Hematopoietic multipotent progenitor cell treated with erythropoietin and hydrocortisone succinate and interleukin-3 and kit ligand, for 6 days (in vitro differentiated cells): ENCODE results near the gene FSCN2.
"Not testable (repeated sequence)": the region's sequence is repeated elsewhere in the genome, so short reads cannot be mapped to it uniquely, and the experiment has no call there.

Source experiments
- DNase-seq: peaks from one replicate; pipeline ENCODE4 v3.0.0-alpha.2; 2015

FSCN2 gene

DNA sequence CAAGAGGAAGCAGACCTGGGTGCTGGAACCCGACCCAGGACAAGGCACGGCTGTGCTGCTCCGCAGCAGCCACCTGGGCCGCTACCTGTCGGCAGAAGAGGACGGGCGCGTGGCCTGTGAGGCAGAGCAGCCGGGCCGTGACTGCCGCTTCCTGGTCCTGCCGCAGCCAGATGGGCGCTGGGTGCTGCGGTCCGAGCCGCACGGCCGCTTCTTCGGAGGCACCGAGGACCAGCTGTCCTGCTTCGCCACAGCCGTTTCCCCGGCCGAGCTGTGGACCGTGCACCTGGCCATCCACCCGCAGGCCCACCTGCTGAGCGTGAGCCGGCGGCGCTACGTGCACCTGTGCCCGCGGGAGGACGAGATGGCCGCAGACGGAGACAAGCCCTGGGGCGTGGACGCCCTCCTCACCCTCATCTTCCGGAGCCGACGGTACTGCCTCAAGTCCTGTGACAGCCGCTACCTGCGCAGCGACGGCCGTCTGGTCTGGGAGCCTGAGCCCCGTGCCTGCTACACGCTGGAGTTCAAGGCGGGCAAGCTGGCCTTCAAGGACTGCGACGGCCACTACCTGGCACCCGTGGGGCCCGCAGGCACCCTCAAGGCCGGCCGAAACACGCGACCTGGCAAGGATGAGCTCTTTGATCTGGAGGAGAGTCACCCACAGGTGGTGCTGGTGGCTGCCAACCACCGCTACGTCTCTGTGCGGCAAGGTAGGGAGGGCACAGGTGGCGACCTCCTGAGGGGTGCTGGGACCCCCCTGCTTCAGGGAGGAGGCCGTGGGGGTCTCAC is 667 bp downstream of the FSCN2 start:
- DNase-seq: no peak

- no peak for DNase-seq
Measured at GRCh38 chr17:81529437-81529803, 1.2 kb downstream of the FSCN2 start.

DNA sequence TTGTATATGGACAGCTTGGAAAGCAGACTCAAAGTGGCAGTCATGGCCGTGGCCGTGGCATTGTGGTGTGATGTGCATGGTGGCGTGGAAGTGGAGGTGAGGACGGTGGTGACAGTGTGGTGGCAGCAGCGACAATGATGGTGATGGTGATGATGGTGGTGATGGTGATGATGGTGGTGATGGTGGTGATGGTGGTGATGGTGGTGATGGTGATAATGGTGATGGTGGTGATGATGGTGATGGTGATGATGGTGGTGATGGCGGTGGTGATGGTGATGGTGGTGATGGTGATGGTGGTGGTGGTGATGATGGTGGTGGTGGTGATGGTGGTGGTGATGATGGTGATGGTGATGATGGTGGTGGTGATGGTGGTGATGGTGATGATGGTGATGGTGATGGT is 2.8 kb downstream of the FSCN2 start:
- DNase-seq: not testable (repeated sequence)

DNA sequence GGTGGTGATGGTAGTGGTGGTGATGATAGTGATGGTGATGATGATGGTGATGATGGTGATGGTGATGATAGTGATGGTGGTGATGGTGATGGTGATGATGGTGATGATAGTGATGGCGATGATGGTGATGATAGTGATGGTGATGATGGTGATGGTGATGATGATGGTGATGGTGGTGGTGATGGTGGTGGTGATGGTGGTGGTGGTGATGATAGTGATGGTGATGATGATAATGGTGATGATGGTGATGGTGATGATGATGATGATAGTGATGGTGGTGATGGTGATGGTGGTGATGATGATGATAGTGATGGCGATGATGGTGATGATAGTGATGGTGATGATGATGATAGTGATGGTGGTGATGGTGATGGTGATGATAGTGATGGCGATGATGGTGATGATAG is 3.8 kb downstream of the FSCN2 start:
- DNase-seq: not testable (repeated sequence)

GRCh38 chr17:81532490-81533287 is 4.5 kb downstream of the FSCN2 start:
- DNase-seq: no peak

DNA sequence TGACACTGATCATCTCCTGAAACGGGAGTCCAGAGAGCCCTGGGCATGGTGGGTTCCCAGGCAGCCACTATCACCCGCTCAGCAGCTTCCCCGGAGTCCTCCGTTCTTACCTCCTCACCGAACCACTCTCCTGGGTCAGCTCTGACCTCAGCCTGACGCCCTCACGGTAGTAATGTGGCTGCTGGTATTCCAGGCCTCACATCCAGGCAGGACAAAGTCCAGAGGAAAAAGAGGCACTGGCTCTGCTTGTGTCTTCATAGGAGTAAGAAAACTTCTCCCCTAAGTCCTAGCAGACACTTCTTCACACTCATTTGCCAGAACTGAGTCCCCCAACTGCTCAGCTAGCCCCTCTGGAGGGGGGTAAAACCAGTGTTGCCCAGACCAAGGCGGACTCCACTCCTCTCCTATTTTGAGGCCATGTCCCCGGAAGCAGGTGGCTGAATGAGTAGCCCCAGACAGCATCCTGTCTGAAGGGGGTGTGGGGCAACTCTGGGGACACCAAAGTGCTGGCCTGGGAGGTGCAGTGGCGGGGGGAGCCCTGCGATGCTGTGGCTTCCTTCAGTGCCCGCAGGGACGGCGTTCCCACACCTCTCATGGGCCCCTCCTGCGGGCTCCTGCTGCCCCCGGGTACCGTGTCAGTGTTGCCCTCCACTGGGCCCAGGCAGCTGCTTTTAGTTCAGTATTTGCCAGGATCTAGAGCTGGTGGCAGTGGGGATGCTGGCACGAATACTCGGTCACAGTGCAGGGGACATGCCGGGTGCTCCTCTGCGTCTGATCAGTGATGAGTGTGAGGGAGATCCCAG is 5.4 kb downstream of the FSCN2 start:
- no peak for DNase-seq

DNA sequence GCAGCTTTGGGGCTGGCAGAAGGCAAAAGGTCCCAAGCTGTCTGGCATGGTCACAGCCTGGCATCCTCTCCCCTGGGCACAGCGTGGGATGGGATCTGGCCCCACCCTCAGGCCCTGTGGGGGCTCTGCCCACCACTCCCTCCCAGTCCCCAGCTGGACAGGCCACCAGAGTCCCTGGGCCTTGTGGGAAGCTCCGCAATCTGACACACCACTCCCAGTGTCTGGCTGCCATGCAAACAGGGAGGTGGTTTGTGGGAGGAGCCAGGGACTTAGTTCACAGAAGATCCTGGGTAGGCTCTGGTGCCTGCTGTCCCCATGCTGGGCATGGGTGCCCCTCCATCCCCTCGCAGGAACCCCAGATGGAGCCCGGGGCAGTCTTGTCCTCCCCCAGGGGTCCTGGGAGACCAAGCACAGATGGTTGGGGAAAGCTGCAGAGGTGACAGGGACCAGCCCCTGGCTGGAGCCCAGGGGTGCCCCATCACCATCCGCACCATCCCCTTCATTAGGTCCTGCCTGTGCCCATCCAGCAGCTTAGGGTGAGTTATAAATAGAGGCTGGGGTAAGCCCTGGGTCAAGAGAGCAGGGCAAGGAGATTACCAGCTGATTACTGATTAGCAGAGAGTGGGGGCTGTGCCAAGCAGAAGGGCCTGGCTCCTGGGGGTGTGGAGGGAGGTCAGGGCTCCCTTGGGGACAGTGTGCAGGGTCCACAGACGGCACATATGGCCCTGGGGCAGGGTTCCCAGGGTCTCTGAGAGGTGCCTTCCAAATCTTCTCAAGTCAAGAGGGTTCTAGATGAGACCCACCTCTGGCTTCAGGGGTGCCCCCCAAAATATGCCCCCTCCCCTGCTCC is 6.2 kb downstream of the FSCN2 start:
- no peak for DNase-seq

GRCh38 chr17:81535007-81535328 is 6.8 kb downstream of the FSCN2 start:
- no peak for DNase-seq

DNA sequence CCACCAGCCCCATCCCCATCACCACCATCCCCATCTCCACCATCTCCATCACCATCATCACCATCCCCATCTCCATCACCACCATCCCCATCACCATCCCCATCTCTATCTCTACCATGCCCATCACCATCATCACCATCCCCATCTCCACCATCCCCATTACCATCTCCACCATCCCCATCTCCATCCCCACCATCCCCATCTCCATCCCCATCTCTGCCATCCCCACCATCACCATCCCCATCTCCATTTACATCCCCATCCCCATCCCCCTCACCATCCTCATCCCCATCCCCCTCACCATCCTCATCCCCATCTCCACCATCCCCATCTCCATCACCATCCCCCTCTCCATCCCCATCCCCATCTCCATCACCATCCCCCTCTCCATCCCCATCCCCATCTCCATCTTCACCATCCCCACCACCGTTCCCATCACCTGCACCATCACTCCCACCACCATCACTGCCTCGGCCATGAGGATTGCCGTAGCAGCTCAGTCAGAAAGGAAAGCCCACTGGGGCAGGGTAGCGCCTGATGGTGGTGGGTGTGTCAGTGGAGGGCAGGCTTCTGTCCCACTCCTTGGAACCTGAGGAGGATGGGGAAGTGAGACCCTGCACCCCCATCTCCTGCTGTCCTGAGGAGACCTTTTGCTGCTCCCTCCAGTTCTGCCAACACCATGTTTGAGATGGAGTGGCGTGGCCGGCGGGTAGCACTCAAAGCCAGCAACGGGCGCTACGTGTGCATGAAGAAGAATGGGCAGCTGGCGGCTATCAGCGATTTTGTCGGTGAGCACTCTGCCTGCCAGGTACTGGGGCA is 7.5 kb downstream of the FSCN2 start:
- no peak for DNase-seq

DNA sequence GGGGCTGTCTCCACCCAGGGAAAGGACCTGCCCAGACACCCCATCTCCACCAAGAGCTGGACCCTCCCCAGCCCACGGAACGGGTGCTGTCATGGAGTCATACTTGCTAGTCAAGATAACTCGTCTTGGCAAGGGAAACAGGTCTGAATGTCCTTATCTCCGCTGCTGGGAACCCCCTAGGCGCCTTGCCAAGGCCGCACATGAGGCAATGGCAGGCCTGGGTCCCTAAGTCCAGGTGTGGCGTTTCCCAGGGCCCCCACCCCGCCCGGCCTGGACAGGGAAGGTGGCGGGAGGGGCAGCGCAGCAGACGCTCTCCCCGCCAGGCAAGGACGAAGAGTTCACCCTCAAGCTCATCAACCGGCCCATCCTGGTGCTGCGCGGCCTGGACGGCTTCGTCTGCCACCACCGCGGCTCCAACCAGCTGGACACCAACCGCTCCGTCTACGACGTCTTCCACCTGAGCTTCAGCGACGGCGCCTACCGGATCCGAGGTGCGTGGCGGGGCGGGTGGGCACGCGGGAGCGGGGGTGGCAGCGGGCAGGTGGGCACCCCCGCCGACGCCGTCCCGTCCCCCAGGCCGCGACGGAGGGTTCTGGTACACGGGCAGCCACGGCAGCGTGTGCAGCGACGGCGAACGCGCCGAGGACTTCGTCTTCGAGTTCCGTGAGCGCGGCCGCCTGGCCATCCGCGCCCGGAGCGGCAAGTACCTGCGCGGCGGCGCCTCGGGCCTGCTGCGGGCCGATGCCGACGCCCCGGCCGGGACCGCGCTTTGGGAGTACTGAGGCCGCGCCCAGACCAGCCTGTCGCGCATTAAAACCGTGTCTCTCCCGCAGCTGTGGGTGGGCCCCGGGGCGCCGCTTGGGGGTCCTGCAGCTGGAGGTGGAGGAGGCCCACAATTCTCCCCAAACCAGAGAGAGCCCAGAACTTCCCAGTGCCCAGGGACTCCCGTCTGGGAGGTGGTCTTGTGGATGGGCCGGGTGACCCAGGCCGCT is 8.4 kb downstream of the FSCN2 start:
- peak; percentile 75 for DNase-seq

GRCh38 chr17:81537343-81537855 is 9.2 kb downstream of the FSCN2 start:
- peak; percentile 69 for DNase-seq

DNA sequence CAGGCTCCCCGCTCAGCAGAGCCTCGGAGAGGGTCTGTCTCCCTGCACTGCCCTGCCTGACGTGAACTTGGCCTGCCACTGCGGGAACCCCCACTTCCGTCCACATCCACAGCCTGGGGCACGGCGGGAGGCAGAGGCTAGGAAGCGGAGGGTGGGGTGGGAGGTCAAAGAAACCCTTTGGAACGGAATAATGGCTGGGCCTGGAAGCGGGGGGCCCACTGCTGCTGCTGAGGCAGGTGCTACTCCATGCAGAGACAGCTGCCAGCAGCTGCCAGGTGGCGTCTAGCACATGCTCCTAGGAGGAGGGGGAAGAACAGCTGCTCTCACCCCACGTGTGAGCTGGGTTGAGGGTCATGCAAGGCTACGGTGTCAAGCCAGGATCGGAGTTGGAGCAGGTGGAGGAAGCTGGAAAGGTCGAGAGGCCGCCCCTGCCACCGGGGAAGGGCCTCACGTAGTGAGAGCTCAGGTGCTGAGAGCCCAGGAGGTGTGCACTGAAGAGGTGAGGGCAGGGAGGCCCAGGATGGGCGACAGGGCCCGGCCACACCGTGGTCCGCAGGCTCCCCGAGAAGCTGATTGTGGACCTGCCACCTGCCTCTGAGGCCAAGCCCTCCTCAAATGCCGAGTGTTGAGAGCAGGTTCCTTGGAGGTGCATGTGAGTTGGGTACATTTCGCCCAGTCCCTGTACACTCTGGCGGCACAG is 9.8 kb downstream of the FSCN2 start:
- no peak for DNase-seq

DNA sequence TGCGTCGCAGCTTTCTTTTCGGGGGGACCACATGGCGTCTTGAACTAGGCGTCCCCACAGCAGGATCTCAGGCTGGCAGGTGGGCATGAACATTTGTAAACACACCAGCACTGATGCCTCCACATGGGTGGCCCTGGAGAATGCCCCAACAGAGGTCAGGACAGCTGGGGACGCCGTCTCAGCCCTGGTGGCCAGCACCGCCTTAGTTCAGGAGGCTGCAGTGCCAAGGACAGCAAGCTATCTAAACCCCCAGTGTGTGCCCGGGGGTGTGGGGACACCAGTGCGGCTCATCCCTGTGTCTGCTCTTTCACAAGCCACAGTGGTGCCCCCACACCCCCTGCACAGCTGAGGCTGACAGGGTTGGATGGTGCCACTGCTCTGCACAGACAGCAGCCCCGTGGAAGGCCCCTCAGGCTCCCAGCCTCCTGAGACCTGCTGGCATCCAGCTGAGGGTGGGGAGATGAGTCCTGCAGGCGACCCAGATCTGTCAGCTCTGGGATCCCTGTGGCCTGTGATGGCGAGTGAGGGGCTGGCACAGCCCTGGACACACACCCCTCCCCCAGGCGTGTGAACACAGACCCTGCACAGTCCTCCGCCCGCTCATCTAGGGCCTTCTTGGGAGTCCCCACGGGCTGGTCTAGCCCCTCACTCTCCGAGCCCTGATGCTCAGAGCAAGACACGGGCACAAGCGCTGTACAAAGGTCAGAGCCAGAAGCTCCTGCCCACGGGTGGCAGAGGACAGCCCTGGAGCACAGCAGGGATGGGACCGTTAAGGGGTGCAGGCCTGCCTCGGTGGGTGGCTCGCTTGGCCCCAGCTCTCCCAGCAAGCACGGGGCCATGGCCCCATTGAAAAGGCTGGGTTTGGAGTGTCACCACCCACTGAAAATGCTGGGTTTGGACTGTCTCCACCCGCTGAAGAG is 10.7 kb downstream of the FSCN2 start:
- DNase-seq: no peak

GRCh38 chr17:81539571-81539900 is 11.4 kb downstream of the FSCN2 start:
- DNase-seq: no peak

DNA sequence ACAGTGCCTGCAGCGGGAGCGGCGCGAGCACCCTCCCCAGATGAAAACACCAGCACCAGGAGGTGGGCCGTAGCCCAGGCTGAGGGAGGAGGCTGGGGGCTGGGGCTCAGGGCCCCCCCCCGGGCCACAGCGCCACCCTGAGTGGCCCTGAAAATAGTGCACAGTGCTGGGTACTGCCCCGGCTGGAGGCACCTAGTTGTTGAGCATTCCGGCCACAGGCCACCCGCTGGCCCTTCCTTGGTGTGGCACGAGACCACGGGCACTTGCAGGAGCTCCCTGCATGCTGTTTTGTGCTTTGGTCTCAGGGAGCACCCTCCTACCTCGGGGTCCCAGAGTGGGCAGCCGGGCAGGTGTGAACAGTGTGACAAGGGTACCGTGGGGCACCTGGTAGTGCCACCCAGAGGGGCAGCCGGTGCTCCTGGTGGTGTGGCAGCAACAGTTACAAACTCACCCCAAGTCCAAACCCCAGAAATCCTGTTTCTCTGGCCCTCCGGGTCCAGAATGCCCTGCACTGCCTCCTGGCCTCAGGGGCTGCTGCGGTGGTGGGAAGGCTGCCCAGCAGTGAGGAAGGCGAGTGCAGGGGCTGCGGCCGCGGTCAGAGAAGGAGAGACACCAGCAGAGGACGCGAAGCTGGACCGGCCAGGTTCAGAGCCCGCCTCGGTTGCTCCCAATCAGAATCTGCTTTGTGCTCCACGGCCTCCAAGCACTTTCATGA is 11.9 kb downstream of the FSCN2 start:
- no peak for DNase-seq

GRCh38 chr17:81540676-81541027 is 12.5 kb downstream of the FSCN2 start:
- no peak for DNase-seq

- DNase-seq: no peak
Measured at GRCh38 chr17:81541123-81541522, 12.9 kb downstream of the FSCN2 start.
